ENCODE measurements around the gene USP17L22.
"Not testable (repeated sequence)": the region's sequence is repeated elsewhere in the genome, so short reads cannot be mapped to it uniquely, and the experiment has no call there.

GRCh38 chr4:9224596-9224995 is 42.8 kb upstream of the USP17L22 start, which contains the start of gene USP17L13:
- TF ChIP-seq CTCF (IDR thresholded peaks at IDR 0.05; ENCODE audit: low read depth, low read length); POLR2A (IDR thresholded peaks at IDR 0.05; ENCODE audit: extremely low read depth, insufficient read length): not testable (repeated sequence)
